ENCODE data around the gene NOG.

- TF ChIP-seq CTCF (IDR thresholded peaks at IDR 0.05) (no peak), POLR2A (IDR thresholded peaks at IDR 0.05) (no peak)
Measured at GRCh38 chr17:56642424-56642823, 48.9 kb downstream of the NOG start.

All from prostate gland (tissue), 2 donors.